GM12891 (cell line): Measurements from ENCODE around the gene NPBWR2.

ENCODE experiments used
- PAX5 ChIP-seq: IDR thresholded peaks from 2 replicates; pipeline ENCODE4 v1.6.1; 2011; ENCODE audit warnings: low read length, moderate library complexity, mild to moderate bottlenecking; ENCODE audit not compliant: insufficient read depth, severe bottlenecking
- POLR2A ChIP-seq: IDR thresholded peaks from 2 replicates; pipeline ENCODE4 v1.6.1; 2011; ENCODE audit warnings: low read depth, low read length, control low read depth
- SPI1 ChIP-seq: IDR thresholded peaks from 2 replicates; pipeline ENCODE4 v1.6.1; 2011; ENCODE audit warnings: low read depth, low read length, control low read depth

DNA sequence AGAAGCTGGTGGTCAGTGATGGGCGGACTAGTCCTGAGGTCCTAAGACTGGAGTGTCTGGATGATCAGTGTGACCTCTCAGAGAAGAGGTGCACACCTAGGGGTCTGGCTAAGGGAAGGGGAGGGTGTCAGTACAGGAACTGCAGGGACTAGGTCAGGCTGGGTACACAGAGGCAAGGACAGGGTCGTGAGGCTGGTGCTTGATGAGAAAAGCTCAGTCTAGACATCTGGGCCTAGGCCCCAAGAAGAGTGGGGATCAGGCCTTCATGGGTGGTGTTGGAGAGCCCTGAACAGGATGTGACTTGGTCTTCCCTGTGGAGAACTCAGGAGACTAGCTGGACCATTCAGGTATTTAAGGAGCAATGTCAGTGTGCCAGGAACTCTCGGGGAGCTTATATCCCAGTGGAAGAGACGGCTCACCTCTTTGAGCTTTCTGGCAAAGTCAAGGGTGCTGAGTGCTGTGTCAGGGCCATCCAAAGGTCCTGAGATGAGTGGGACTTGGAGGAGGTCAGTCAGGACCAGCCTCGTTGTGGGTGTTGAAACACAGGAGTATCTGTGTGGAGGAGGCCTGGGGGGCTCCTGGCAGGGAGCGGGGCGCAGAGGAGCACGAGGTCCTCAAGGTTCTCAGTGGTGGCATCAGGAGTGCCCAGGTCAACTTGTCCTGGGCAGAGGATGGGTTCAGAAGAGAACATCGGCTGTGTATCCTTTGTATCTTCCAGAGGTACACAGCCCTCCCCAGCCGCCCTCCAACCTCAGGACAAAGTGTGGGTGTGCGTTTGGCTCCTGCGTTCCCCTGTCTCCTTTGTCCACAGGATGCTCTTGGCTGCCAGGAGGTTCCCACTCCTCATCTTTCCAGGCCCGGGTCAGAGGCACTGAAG lies 43.6 kb upstream of the NPBWR2 start:
- no peak for TF ChIP-seq POLR2A
- no peak for TF ChIP-seq PAX5
- TF ChIP-seq SPI1 = no peak
